PC-9 (cell line): Measurements from ENCODE around the gene C2orf69.
"Not testable (repeated sequence)": the region's sequence is repeated elsewhere in the genome, so short reads cannot be mapped to it uniquely, and the experiment has no call there.

Source experiments
- CTCF ChIP-seq: fragments of 200-600 bp; sonication (generic); conservative IDR thresholded peaks from 2 replicates; pipeline ENCODE4 v1.6.1; 2017; ENCODE audit warnings: mixed run types, antibody characterized with exemption, mild to moderate bottlenecking, moderate library complexity
- EZH2 ChIP-seq: fragments of 200-600 bp; sonication (generic); IDR thresholded peaks from 2 replicates; pipeline ENCODE4 v1.8.0; 2017; ENCODE audit warnings: antibody characterized with exemption, low read depth

GRCh38 chr2:199912553-199913114 is 1.5 kb downstream of the C2orf69 start:
- TF ChIP-seq CTCF, EZH2: not testable (repeated sequence)
